Lung (tissue), 12 donors: ENCODE measurements around the gene LDLRAP1. TPM values are rescaled to one million over a fixed set of nuclear protein-coding genes. Genes with fewer than 3 reads are reported as not detected.
A peak's percentile ranks its signal among the peaks of the same experiment; 100 is the strongest.

Experiments
- ATAC-seq: fragments of 200-7000 bp; cut with Tn5 transposase; one replicate; pipeline ENCODE4 v1.9.1; 2020; ENCODE audit warnings: moderate number of reproducible peaks; ENCODE audit not compliant: insufficient read depth, low FRiP score
- DNase-seq, 3 donors: peaks; one replicate each; pipeline ENCODE4 v3.0.0-alpha.2; 2013 to 2017
- H3K27ac ChIP-seq, 2 donors: one replicate each; pipeline ENCODE4 v1.5.1; 2013; ENCODE audit warnings: mild to moderate bottlenecking in 2 of 2, moderate library complexity in 2 of 2, control low read depth in 1 of 2, inconsistent platforms in 1 of 2, low read depth in 1 of 2, low read length in 1 of 2
- H3K27me3 ChIP-seq, 3 donors: one replicate each; pipeline ENCODE4 v1.5.1; 2013; ENCODE audit warnings: low read length in 2 of 3; ENCODE audit not compliant: control insufficient read depth in 3 of 3, insufficient read depth in 3 of 3
- H3K36me3 ChIP-seq, 4 donors: one replicate each; pipeline ENCODE4 v1.5.1; 2013; ENCODE audit warnings: low read length in 4 of 4, mild to moderate bottlenecking in 1 of 4, moderate library complexity in 1 of 4; ENCODE audit not compliant: control insufficient read depth in 4 of 4, insufficient read depth in 4 of 4
- H3K4me1 ChIP-seq, 5 donors: one replicate each; pipeline ENCODE4 v1.5.1; 2013; ENCODE audit warnings: low read length in 5 of 5, mild to moderate bottlenecking in 2 of 5, moderate library complexity in 1 of 5; ENCODE audit not compliant: control insufficient read depth in 5 of 5, insufficient read depth in 5 of 5
- H3K4me3 ChIP-seq: one replicate; pipeline ENCODE4 v1.5.1; 2013; ENCODE audit warnings: mild to moderate bottlenecking, control low read depth, moderate library complexity
- H3K9ac ChIP-seq, 2 donors: one replicate each; pipeline ENCODE4 v1.5.1; 2013; ENCODE audit warnings: low read length in 2 of 2, control low read depth in 1 of 2; ENCODE audit not compliant: insufficient read depth in 1 of 2
- H3K9me3 ChIP-seq, 4 donors: one replicate each; pipeline ENCODE4 v1.5.1; 2013; ENCODE audit warnings: low read length in 3 of 4, mild to moderate bottlenecking in 1 of 4, moderate library complexity in 1 of 4; ENCODE audit not compliant: control insufficient read depth in 4 of 4, insufficient read depth in 3 of 4
- WGBS, 2 donors: extraction: QIAGEN DNeasy Blood & Tissue Kit; methylation state at CpG; one replicate each; pipeline ENCODE4 v1.1.7; 2013; 5-methylcytosine and 5-hydroxymethylcytosine counted together
- polyA plus RNA-seq, 2 donors: library from polyadenylated mRNA; stranded (reverse); fragments of 200-250 nt; gene quantifications; one replicate each; pipeline ENCODE4 v1.2.1, GENCODE V29; 2013
- total RNA-seq, 2 donors: library from RNA; depleted of rRNA in 1 of 2; stranded (reverse); fragments of >200 nt in 1 of 2; gene quantifications; one replicate each; pipeline ENCODE4 v1.2.1, GENCODE V29; 2014 to 2021
- TF ChIP-seq, protein P1 (sequence below): IDR thresholded peaks from 2 replicates; pipeline ENCODE4 v1.5.1; 2012; ENCODE audit warnings: mild to moderate bottlenecking; ENCODE audit errors: control extremely low read depth, extremely low read depth
- donor health status: control.
- donor health status: control.
- donor health status: Bipolar disorder and iron deficiency.
- donor health status: healthy.
- donor health status: DM: yes; HTN: yes; CAD: no.

The LDLRAP1 gene
- total and polyA plus RNA-seq, 4 donors: 15.2 to 23.4 (median 18.3) TPM

DNA sequence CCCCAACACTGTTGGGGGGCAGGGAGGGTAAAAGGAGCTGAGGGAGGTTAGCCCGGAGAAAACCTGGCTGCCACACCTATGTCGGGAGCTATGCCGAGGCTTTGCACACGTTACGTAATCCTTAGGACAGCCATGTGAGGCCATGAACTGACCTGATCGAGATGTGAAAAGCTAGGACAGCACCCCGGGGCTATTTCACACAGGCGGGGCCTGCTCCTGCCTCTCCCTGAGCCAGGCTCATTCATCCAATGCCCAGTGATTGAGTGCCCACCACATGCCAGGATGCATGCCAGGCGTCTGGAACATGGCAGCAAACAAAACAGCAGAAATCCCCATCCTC lies 30.2 kb downstream of the LDLRAP1 start:
- peak overlapping the region in 1 of 2 donors; percentile 60 for H3K27ac ChIP-seq
- WGBS, 2 donors: 51 to 60% methylated on average over 9 of the region's 9 CpGs
- DNase-seq (no peak), ATAC-seq (no peak)
- peaks cover 0 to 1% (median 0%) of the 10 kb centered on the region in 4 donors for H3K36me3 ChIP-seq
- TF ChIP-seq, protein P1, sequence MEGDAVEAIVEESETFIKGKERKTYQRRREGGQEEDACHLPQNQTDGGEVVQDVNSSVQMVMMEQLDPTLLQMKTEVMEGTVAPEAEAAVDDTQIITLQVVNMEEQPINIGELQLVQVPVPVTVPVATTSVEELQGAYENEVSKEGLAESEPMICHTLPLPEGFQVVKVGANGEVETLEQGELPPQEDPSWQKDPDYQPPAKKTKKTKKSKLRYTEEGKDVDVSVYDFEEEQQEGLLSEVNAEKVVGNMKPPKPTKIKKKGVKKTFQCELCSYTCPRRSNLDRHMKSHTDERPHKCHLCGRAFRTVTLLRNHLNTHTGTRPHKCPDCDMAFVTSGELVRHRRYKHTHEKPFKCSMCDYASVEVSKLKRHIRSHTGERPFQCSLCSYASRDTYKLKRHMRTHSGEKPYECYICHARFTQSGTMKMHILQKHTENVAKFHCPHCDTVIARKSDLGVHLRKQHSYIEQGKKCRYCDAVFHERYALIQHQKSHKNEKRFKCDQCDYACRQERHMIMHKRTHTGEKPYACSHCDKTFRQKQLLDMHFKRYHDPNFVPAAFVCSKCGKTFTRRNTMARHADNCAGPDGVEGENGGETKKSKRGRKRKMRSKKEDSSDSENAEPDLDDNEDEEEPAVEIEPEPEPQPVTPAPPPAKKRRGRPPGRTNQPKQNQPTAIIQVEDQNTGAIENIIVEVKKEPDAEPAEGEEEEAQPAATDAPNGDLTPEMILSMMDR: no peak
- no peaks in the 10 kb centered on the region for H3K9me3 ChIP-seq
- H3K4me1 ChIP-seq: peaks cover 0 to 18% (median under 1%) of the 10 kb centered on the region in 5 donors
- no peak overlapping the region for H3K9ac ChIP-seq
- H3K27me3 ChIP-seq: no peaks in the 10 kb centered on the region
- H3K4me3 ChIP-seq: no peak overlapping the region

DNA sequence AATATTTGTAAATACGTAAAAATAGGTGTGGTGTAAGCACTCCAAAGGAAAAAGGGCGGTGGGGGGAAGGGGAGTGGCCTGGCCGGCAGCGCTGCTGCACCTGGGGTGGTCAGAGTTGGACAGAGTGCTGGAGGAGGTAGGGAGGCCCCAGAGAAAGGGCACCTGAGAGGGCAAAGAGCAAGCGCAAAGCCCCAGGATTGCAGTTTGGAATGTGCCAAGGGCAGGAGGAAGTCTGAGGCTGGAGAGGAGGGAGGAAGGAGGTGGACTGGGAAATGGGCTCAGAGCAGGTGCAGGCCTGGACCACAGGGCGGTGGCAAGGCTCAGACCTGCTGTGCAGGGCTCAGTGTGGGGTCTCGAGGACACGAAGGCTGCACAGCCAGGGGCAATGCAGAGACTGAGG lies 30.6 kb downstream of the LDLRAP1 start:
- peak overlapping the region in 1 of 2 donors; percentile 46 for H3K27ac ChIP-seq
- ATAC-seq (no peak), DNase-seq (no peak)
- H3K9me3 ChIP-seq: no peaks in the 10 kb centered on the region
- no peaks in the 10 kb centered on the region for H3K27me3 ChIP-seq
- H3K4me3 ChIP-seq: no peak overlapping the region
- H3K9ac ChIP-seq: no peak overlapping the region
- peaks cover 0 to 16% (median 2%) of the 10 kb centered on the region in 5 donors for H3K4me1 ChIP-seq
- TF ChIP-seq, protein P1: no peak
- H3K36me3 ChIP-seq: peaks cover 0 to under 1% (median 0%) of the 10 kb centered on the region in 4 donors
- WGBS, 2 donors: 69 to 77% methylated on average over 8 of the region's 8 CpGs

DNA sequence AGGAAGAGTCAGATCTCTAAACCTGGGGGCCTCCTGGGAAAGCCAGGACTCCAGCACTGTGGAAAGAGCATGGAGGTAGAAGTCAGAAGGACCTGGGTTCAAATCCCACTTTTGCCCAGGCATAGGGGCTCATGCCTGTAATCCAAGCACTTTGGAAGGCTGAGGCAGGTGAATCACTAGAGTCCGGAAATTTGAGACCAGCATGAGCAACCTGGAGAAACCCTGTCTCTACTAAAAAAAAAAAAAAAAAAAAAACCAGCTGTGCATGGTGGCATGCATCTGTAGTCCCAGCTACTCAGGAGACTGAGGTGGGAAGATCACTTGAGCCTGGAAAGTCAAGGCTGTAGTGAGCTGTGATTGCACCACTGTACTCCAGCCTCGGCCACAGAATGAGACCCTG lies 31.8 kb downstream of the LDLRAP1 start:
- no peak for ATAC-seq

More for the DNA sequence above, 31.8 kb downstream of the LDLRAP1 start:
- no peak overlapping the region for H3K9ac ChIP-seq
- H3K27me3 ChIP-seq: no peaks in the 10 kb centered on the region
- no peak overlapping the region for H3K4me3 ChIP-seq
- H3K27ac ChIP-seq: no peak overlapping the region
- 79 to 83% methylated on average over 2 of the region's 2 CpGs for WGBS, 2 donors
- no peaks in the 10 kb centered on the region for H3K9me3 ChIP-seq
- TF ChIP-seq, protein P1: no peak
- peaks cover 0 to 27% (median 8%) of the 10 kb centered on the region in 5 donors for H3K4me1 ChIP-seq
- H3K36me3 ChIP-seq: no peaks in the 10 kb centered on the region
- DNase-seq: no peak
